Fibroblast of the aortic adventitia (primary cell): Measurements from ENCODE around the gene ZFAND3. TPM values are rescaled to one million over a fixed set of nuclear protein-coding genes. Genes with fewer than 3 reads are reported as not detected.

ENCODE experiments used
- DNase-seq: peaks from one replicate; pipeline ENCODE4 v3.0.0-alpha.2; 2010; ENCODE audit warnings: low read depth
- H3K4me3 ChIP-seq: 2 replicates; pipeline ENCODE4 v1.5.1; 2011; ENCODE audit warnings: low read depth, mild to moderate bottlenecking, control low read depth, low read length, moderate library complexity
- CTCF ChIP-seq: IDR thresholded peaks from 2 replicates; pipeline ENCODE4 v1.5.1; 2011; ENCODE audit warnings: mild to moderate bottlenecking, low read length, control low read depth, inconsistent platforms; ENCODE audit not compliant: insufficient read depth
- total RNA-seq: library from RNA; depleted of rRNA; stranded (reverse); fragments of >200 nt; gene quantifications from 2 replicates; pipeline ENCODE4 v1.2.3, GENCODE V29; 2012; ENCODE audit warnings: low replicate concordance

Gene ZFAND3
- total RNA-seq, 1 donor = 31.3 TPM

GRCh38 chr6:38016824-38017223 is 197.3 kb downstream of the ZFAND3 start:
- no peak overlapping the region for H3K4me3 ChIP-seq
- DNase-seq = no peak
- no peak for TF ChIP-seq CTCF

- no peak for DNase-seq
- no peak for TF ChIP-seq CTCF
- no peak overlapping the region for H3K4me3 ChIP-seq
Observed at GRCh38 chr6:38018755-38019165, 199.2 kb downstream of the ZFAND3 start.

GRCh38 chr6:38020593-38020992 is 201.1 kb downstream of the ZFAND3 start:
- no peak overlapping the region for H3K4me3 ChIP-seq
- DNase-seq = no peak
- no peak for TF ChIP-seq CTCF

GRCh38 chr6:38021029-38021428 is 201.5 kb downstream of the ZFAND3 start:
- DNase-seq = no peak
- H3K4me3 ChIP-seq = no peak overlapping the region
- no peak for TF ChIP-seq CTCF

- DNase-seq = no peak
- TF ChIP-seq CTCF = no peak
- H3K4me3 ChIP-seq = no peak overlapping the region
Observed at GRCh38 chr6:38021571-38021970, 202.0 kb downstream of the ZFAND3 start.

- DNase-seq = no peak
- no peak for TF ChIP-seq CTCF
- H3K4me3 ChIP-seq = no peak overlapping the region
Observed at GRCh38 chr6:38022688-38023087, 203.2 kb downstream of the ZFAND3 start.

GRCh38 chr6:38024908-38025307 is 205.4 kb downstream of the ZFAND3 start:
- no peak for TF ChIP-seq CTCF
- peak; percentile 19 for DNase-seq
- no peak overlapping the region for H3K4me3 ChIP-seq
